GM12878 (cell line): ENCODE results near the gene RAB7B. TPM values are rescaled to one million over a fixed set of nuclear protein-coding genes. Genes with fewer than 3 reads are reported as not detected.

Experiments
- ATAC-seq: fragments of 200-7000 bp; cut with Tn5 transposase; 3 replicates; pipeline ENCODE4 v1.9.1; 2020; ENCODE audit warnings: mild to moderate bottlenecking, moderate library complexity
- BruUV-seq: library from RNA; stranded (reverse); fragments of 400-500 nt; replicated peaks from 2 replicates; lab custom pipeline; 2021; lab: Mats Ljungman, UMichigan
- CTCF ChIA-PET: fragments of 300-600 bp; sonication (Branson Sonifier 250); formaldehyde crosslinking; extraction: SDS; loops from one replicate; lab custom pipeline; 2021; ENCODE audit warnings: inconsistent platforms; lab: Yijun Ruan, JAX
- POLR2A ChIA-PET: fragments of 350-600 bp; formaldehyde crosslinking; extraction: SDS; loops from one replicate; lab custom pipeline; 2021; ENCODE audit warnings: inconsistent platforms; lab: Charles Lee
- RAD21 ChIA-PET: fragments of 300-600 bp; sonication (Branson Sonifier 250); formaldehyde crosslinking; loops from one replicate; lab custom pipeline; 2023; ENCODE audit warnings: antibody characterized with exemption; ENCODE audit not compliant: unreplicated experiment; lab: Charles Lee
- SMC1A ChIA-PET: fragments of 300-600 bp; sonication (Branson Sonifier 250); formaldehyde crosslinking; loops from one replicate; lab custom pipeline; 2023; ENCODE audit not compliant: unreplicated experiment, uncharacterized antibody; lab: Charles Lee
- DNase-seq: peaks from one replicate; pipeline ENCODE4 v3.0.0-alpha.2; 2011; ENCODE audit warnings: low read depth, low spot score
- FAIRE-seq: peaks from 3 replicates; lab custom pipeline; 2011; peaks lifted over from hg19 to GRCh38; lab: Jason Lieb, UNC
- H2AFZ ChIP-seq: 2 replicates; pipeline ENCODE4 v1.6.0; 2011; ENCODE audit warnings: low read depth, low read length, control low read depth; ENCODE audit not compliant: control insufficient read depth
- H3K27ac ChIP-seq: 2 replicates; pipeline ENCODE4 v1.5.1; 2011; ENCODE audit warnings: control low read depth; ENCODE audit not compliant: control insufficient read depth, insufficient read depth
- H3K27me3 ChIP-seq, 2 experiments: replicated peaks in 1 of 2; 2 replicates each; pipeline versions ENCODE4 v1.6.0 to v1.6.1; 2011; ENCODE audit warnings: low read length in 1 of 2; ENCODE audit not compliant: control insufficient read depth in 2 of 2, insufficient read depth in 2 of 2
- H3K36me3 ChIP-seq, 2 experiments: 2 replicates each; pipeline ENCODE4 v1.5.1; 2011; ENCODE audit warnings: low read length in 1 of 2; ENCODE audit not compliant: control insufficient read depth in 2 of 2, insufficient read depth in 2 of 2
- H3K4me1 ChIP-seq: 2 replicates; pipeline ENCODE4 v1.6.1; 2011; ENCODE audit warnings: mild to moderate bottlenecking, low read length, moderate library complexity, mixed read lengths; ENCODE audit not compliant: control insufficient read depth, insufficient read depth
- H3K4me2 ChIP-seq: 2 replicates; pipeline ENCODE4 v1.6.0; 2011; ENCODE audit warnings: control low read depth; ENCODE audit not compliant: control insufficient read depth, insufficient read depth
- H3K4me3 ChIP-seq: fragments of 200-600 bp; sonication (generic); 2 replicates; pipeline ENCODE4 v1.5.1; 2016
- H3K79me2 ChIP-seq: 2 replicates; pipeline ENCODE4 v1.6.0; 2011; ENCODE audit warnings: low read length; ENCODE audit not compliant: control insufficient read depth, insufficient read depth
- H3K9ac ChIP-seq: 2 replicates; pipeline ENCODE4 v1.8.0; 2011; ENCODE audit warnings: low read length, control low read depth, mixed read lengths; ENCODE audit not compliant: control insufficient read depth, insufficient read depth
- H3K9me3 ChIP-seq: replicated peaks from 3 replicates; pipeline ENCODE4 v1.5.1; 2011; ENCODE audit warnings: mild to moderate bottlenecking, low read length; ENCODE audit not compliant: control insufficient read depth, insufficient read depth
- H4K20me1 ChIP-seq: 2 replicates; pipeline ENCODE4 v1.6.0; 2011; ENCODE audit not compliant: control insufficient read depth, insufficient read depth
- CBX5 ChIP-seq: sonication (generic); IDR thresholded peaks from 2 replicates; pipeline ENCODE4 v1.6.1; 2016; ENCODE audit warnings: low read depth, moderate library complexity, mild to moderate bottlenecking, inconsistent platforms
- CHD4 ChIP-seq: fragments of 200-600 bp; sonication (generic); IDR thresholded peaks from 2 replicates; pipeline ENCODE4 v1.6.1; 2016; ENCODE audit warnings: mild to moderate bottlenecking
- CREB1 ChIP-seq: IDR thresholded peaks from 2 replicates; pipeline ENCODE4 v1.6.1; 2012; ENCODE audit warnings: low read depth, mild to moderate bottlenecking, inconsistent platforms
- ETV6 ChIP-seq, 2 experiments: fragments of 450-650 bp in 1 of 2; IDR thresholded peaks in 1 of 2; conservative IDR thresholded peaks in 1 of 2; 2 replicates each; pipeline ENCODE4 v1.6.1; 2014; ENCODE audit warnings: antibody characterized with exemption in 1 of 2, borderline replicate concordance in 1 of 2, low read depth in 1 of 2, mild to moderate bottlenecking in 1 of 2, moderate library complexity in 1 of 2
- GATAD2B ChIP-seq: fragments of 450-650 bp; conservative IDR thresholded peaks from 2 replicates; pipeline ENCODE4 v1.6.1; 2017; ENCODE audit warnings: low read depth, mild to moderate bottlenecking, moderate library complexity
- MXI1 ChIP-seq: fragments of 150-350 bp; IDR thresholded peaks from 2 replicates; pipeline ENCODE4 v1.6.1; 2011; ENCODE audit warnings: low read depth, mild to moderate bottlenecking, inconsistent platforms, low read length, improper control_type of control experiment
- USF2 ChIP-seq: IDR thresholded peaks from 2 replicates; pipeline ENCODE4 v1.6.1; 2011; ENCODE audit warnings: low read depth, low read length, improper control_type of control experiment, borderline replicate concordance
- ZBTB33 ChIP-seq: fragments of 450-650 bp; IDR thresholded peaks from 2 replicates; pipeline ENCODE4 v1.6.1; 2017; ENCODE audit warnings: mild to moderate bottlenecking
- ZBTB4 ChIP-seq: fragments of 450-650 bp; formaldehyde crosslinking; IDR thresholded peaks from 2 replicates; pipeline ENCODE4 v1.4.0; 2022; ENCODE audit warnings: mild to moderate bottlenecking, moderate library complexity
- ZNF207 ChIP-seq: fragments of 450-650 bp; IDR thresholded peaks from 2 replicates; pipeline ENCODE4 v1.6.1; 2014; ENCODE audit warnings: antibody characterized with exemption, mild to moderate bottlenecking, borderline replicate concordance
- ZNF622 ChIP-seq: fragments of 450-650 bp; IDR thresholded peaks from 2 replicates; pipeline ENCODE4 v1.6.1; 2017; ENCODE audit warnings: mild to moderate bottlenecking, inconsistent platforms
- WGBS: methylation state at CpG from one replicate; pipeline ENCODE4 v1.1.6; 2016; ENCODE audit warnings: low lambda C conversion rate; ENCODE audit not compliant: insufficient replicate concordance, insufficient coverage; ENCODE audit errors: missing lambda C conversion rate; 5-methylcytosine and 5-hydroxymethylcytosine counted together
- in situ Hi-C: fragments of 300-500 bp; cut with MboI; formaldehyde crosslinking; loops from 9 replicates; pipeline ENCODE4 v1.14.3; 2018; ENCODE audit warnings: mixed read lengths
- intact Hi-C: fragments of 100-400 bp; cut with micrococcal nuclease; formaldehyde crosslinking; loops from one replicate; pipeline ENCODE4 v1.14.2; 2022; ENCODE audit not compliant: unreplicated experiment
- polyA plus RNA-seq, 11 experiments: library from polyadenylated mRNA; depleted of rRNA in 4 of 11; unstranded in 6 of 11; stranded (reverse) in 5 of 11; fragments of >200 nt; fragmentation: Nextera tagmentation in 4 of 11; fragmentation: Illumina TruSeq in 1 of 11; extraction: Ambion mirVana in 4 of 11; extraction: Trizol in 1 of 11; gene quantifications; 1 replicate in 1 of 11; 2 replicates in 10 of 11; pipeline versions ENCODE4 v1.2.1 to v1.2.3, GENCODE V29; 2011 to 2016; ENCODE audit warnings: inconsistent platforms in 2 of 11, missing spikeins in 2 of 11, low read depth in 1 of 11
- total RNA-seq, 4 experiments: library from RNA; depleted of rRNA in 3 of 4; stranded (reverse); fragments of >200 nt in 3 of 4; fragmentation: Illumina TruSeq in 1 of 4; extraction: Trizol in 1 of 4; gene quantifications; 2 replicates each; pipeline versions ENCODE4 v1.2.1 to v1.2.3, GENCODE V29; 2013 to 2021

RAB7B gene
- total and polyA plus RNA-seq, 10 of the 15 experiments (the other 5 are each of a cell fraction or from before 2014, with no cell fraction given): 0.09 TPM; not detected in 9

GRCh38 chr1:205959789-205960188 is 43.4 kb downstream of the RAB7B start:
- no peak overlapping the region for H3K4me3 ChIP-seq
- H3K4me1 ChIP-seq: peaks cover 9% of the 10 kb centered on the region; the same call in 1 of the 2 replicates
- ChIA-PET SMC1A (interaction anchor here (0.6 to 1.0 kb wide), 2 partner anchors 71 to 155 kb away, joined by 3 read pairs; no protein-coding TSS in a partner anchor), RAD21 (interaction anchor here (1.3 to 3.4 kb wide), 2 partner anchors 18 to 41 kb away, joined by 4 to 14 read pairs; no protein-coding TSS in a partner anchor), CTCF (interaction anchor here (0.6 to 1.0 kb wide), 5 partner anchors 9 to 168 kb away, joined by 3 to 4 read pairs (median 3); no protein-coding TSS in a partner anchor), POLR2A (no interaction called here)
- no peak overlapping the region for H3K27ac ChIP-seq
- DNase-seq (no peak), ATAC-seq (no peak), FAIRE-seq (no peak)
- BruUV-seq: no TSS peak
- no peaks in the 10 kb centered on the region for H3K36me3 ChIP-seq
- no peaks in the 10 kb centered on the region for H3K9me3 ChIP-seq
- H4K20me1 ChIP-seq: no peaks in the 10 kb centered on the region
- TF ChIP-seq GATAD2B (no peak), CBX5 (no peak), ZNF207 (no peak), ZNF622 (no peak), CREB1 (no peak)
- in situ Hi-C loops: no loop called here
- H3K4me2 ChIP-seq: no peak overlapping the region
- intact Hi-C loops: no loop called here
- H2AFZ ChIP-seq: no peak overlapping the region
- peaks cover 0 to 5% of the 10 kb centered on the region in 2 experiments; a peak in 3 of 4 replicates for H3K27me3 ChIP-seq
- 19% methylated on average over 4 of the region's 4 CpGs for WGBS
- no peak overlapping the region for H3K9ac ChIP-seq
- H3K79me2 ChIP-seq: no peaks in the 10 kb centered on the region

- no peaks in the 10 kb centered on the region for H4K20me1 ChIP-seq
- FAIRE-seq (no peak), DNase-seq (no peak), ATAC-seq (no peak)
- in situ Hi-C loops (no loop called here), intact Hi-C loops (no loop called here)
- no peaks in the 10 kb centered on the region for H3K4me1 ChIP-seq
- no peaks in the 10 kb centered on the region for H3K9me3 ChIP-seq
- CTCF ChIA-PET: interaction anchor here (0.8 kb wide), 1 partner anchor 11 kb away, joined by 3 read pairs; no protein-coding TSS in a partner anchor
- no peak overlapping the region for H3K27ac ChIP-seq
- no TSS peak for BruUV-seq
- no peak overlapping the region for H3K4me2 ChIP-seq
- no peaks in the 10 kb centered on the region for H3K79me2 ChIP-seq
- RAD21 ChIA-PET: no interaction called here
- SMC1A ChIA-PET: no interaction called here
- no peak overlapping the region for H3K9ac ChIP-seq
- no peak overlapping the region for H2AFZ ChIP-seq
- H3K27me3 ChIP-seq: peaks cover 0 to 2% of the 10 kb centered on the region in 2 experiments; a peak in 1 of 4 replicates
- 0% methylated on average over 1 of the region's 1 CpG for WGBS
- H3K4me3 ChIP-seq: no peak overlapping the region
- POLR2A ChIA-PET: no interaction called here
- H3K36me3 ChIP-seq: no peaks in the 10 kb centered on the region
- TF ChIP-seq ETV6 (conservative IDR thresholded peaks at IDR 0.05 in 1 of 2, IDR thresholded peaks at IDR 0.05 in 1 of 2; ENCODE audit: borderline replicate concordance in 1 of 2, low read depth in 1 of 2) (no peak), CHD4 (no peak), ZBTB33 (no peak), ZBTB4 (CRISPR knock-in tag) (no peak), MXI1 (no peak), USF2 (no peak)
Observed at GRCh38 chr1:205955499-205955898, 47.7 kb downstream of the RAB7B start.
